Stimulated activated naive CD8-positive, alpha-beta T cell treated with anti-CD3 and anti-CD28 coated beads, Interleukin-15, amount 100 ng/mL, for 72 hours (primary cell): ENCODE measurements around the gene IDNK.
A peak's percentile ranks its signal among the peaks of the same experiment; 100 is the strongest.

Experiments used
- ATAC-seq: fragments of 150-1000 bp; cut with Tn5 transposase; 2 replicates; pipeline ENCODE4 v1.10.0; 2021; ENCODE audit warnings: mild to moderate bottlenecking, moderate library complexity
- DNase-seq, 2 donors: peaks; one replicate each; pipeline ENCODE4 v3.0.0; 2021 to 2022
- H3K27ac Mint-ChIP-seq, 2 donors: one replicate each; pipeline ENCODE4 v1.8.0; 2022; ENCODE audit warnings: mild to moderate bottlenecking in 2 of 2, mixed read lengths in 2 of 2, moderate library complexity in 2 of 2
- H3K27me3 Mint-ChIP-seq: one replicate; pipeline ENCODE4 v1.8.0; 2022; ENCODE audit warnings: mixed read lengths
- H3K4me1 Mint-ChIP-seq: one replicate; pipeline ENCODE4 v1.8.0; 2022; ENCODE audit warnings: mild to moderate bottlenecking, mixed read lengths
- H3K4me3 Mint-ChIP-seq, 2 donors: one replicate each; pipeline ENCODE4 v1.8.0; 2022; ENCODE audit warnings: mild to moderate bottlenecking in 2 of 2, mixed read lengths in 2 of 2, moderate library complexity in 1 of 2
- H3K9me3 Mint-ChIP-seq, 2 donors: one replicate each; pipeline ENCODE4 v1.8.0; 2022; ENCODE audit warnings: mixed read lengths in 2 of 2

Gene IDNK

GRCh38 chr9:83623679-83624076 is 735 bp downstream of the IDNK start:
- ATAC-seq = peak; percentile 35
- no peak for DNase-seq
- peak overlapping the region; percentile 89 to 96 for H3K4me3 Mint-ChIP-seq

GRCh38 chr9:83625178-83625577 is 2.2 kb downstream of the IDNK start:
- H3K4me3 Mint-ChIP-seq = peak overlapping the region in 1 of 2 donors; percentile 1
- peaks cover 49% of the 10 kb centered on the region for H3K4me1 Mint-ChIP-seq
- no peaks in the 10 kb centered on the region for H3K9me3 Mint-ChIP-seq
- no peaks in the 10 kb centered on the region for H3K27me3 Mint-ChIP-seq
- DNase-seq (no peak), ATAC-seq (no peak)
- H3K27ac Mint-ChIP-seq = peak overlapping the region in 1 of 2 donors; percentile 30

More at GRCh38 chr9:83623679-83624076, 735 bp downstream of the IDNK start:
- H3K27ac Mint-ChIP-seq = peak overlapping the region; percentile 99 to 100
- peaks cover 41% of the 10 kb centered on the region for H3K4me1 Mint-ChIP-seq
- H3K27me3 Mint-ChIP-seq = no peaks in the 10 kb centered on the region
- no peaks in the 10 kb centered on the region for H3K9me3 Mint-ChIP-seq

GRCh38 chr9:83628540-83628939 is 5.6 kb downstream of the IDNK start:
- DNase-seq (no peak), ATAC-seq (peak; percentile 49)
- H3K4me3 Mint-ChIP-seq = no peak overlapping the region
- no peaks in the 10 kb centered on the region for H3K27me3 Mint-ChIP-seq
- H3K9me3 Mint-ChIP-seq = no peaks in the 10 kb centered on the region
- H3K4me1 Mint-ChIP-seq = peaks cover 34% of the 10 kb centered on the region
- H3K27ac Mint-ChIP-seq = no peak overlapping the region

GRCh38 chr9:83629433-83630104 is 6.6 kb downstream of the IDNK start:
- ATAC-seq (no peak), DNase-seq (no peak)
- Mint-ChIP-seq H3K4me3 (no peak overlapping the region), H3K9me3 (no peaks in the 10 kb centered on the region), H3K4me1 (peaks cover 26% of the 10 kb centered on the region), H3K27me3 (no peaks in the 10 kb centered on the region), H3K27ac (peak overlapping the region; percentile 19 to 28)

GRCh38 chr9:83630938-83631457 is 8.1 kb downstream of the IDNK start:
- Mint-ChIP-seq H3K4me3 (no peak overlapping the region), H3K9me3 (no peaks in the 10 kb centered on the region), H3K4me1 (peaks cover 14% of the 10 kb centered on the region), H3K27me3 (no peaks in the 10 kb centered on the region), H3K27ac (no peak overlapping the region)
- ATAC-seq (no peak), DNase-seq (no peak)

- no peak for DNase-seq
- H3K27ac Mint-ChIP-seq = peak overlapping the region in 1 of 2 donors; percentile 27
- no peaks in the 10 kb centered on the region for H3K27me3 Mint-ChIP-seq
- H3K9me3 Mint-ChIP-seq = no peaks in the 10 kb centered on the region
- no peak overlapping the region for H3K4me3 Mint-ChIP-seq
- H3K4me1 Mint-ChIP-seq = peaks cover 13% of the 10 kb centered on the region
- no peak for ATAC-seq
These were observed 10.3 kb downstream of the IDNK start for GRCh38 chr9:83633255-83633654.

- ATAC-seq (no peak), DNase-seq (no peak)
- no peaks in the 10 kb centered on the region for H3K9me3 Mint-ChIP-seq
- H3K27me3 Mint-ChIP-seq = no peaks in the 10 kb centered on the region
- H3K4me3 Mint-ChIP-seq = no peak overlapping the region
- H3K4me1 Mint-ChIP-seq = peaks cover 13% of the 10 kb centered on the region
- no peak overlapping the region for H3K27ac Mint-ChIP-seq
These were observed 10.7 kb downstream of the IDNK start for GRCh38 chr9:83633676-83634075.

- Mint-ChIP-seq H3K27me3 (no peaks in the 10 kb centered on the region), H3K27ac (no peak overlapping the region), H3K9me3 (no peaks in the 10 kb centered on the region), H3K4me1 (peaks cover 4% of the 10 kb centered on the region), H3K4me3 (no peak overlapping the region)
- DNase-seq (no peak), ATAC-seq (no peak)
These were observed 13.9 kb downstream of the IDNK start for GRCh38 chr9:83636813-83637212.

GRCh38 chr9:83637389-83637788 is 14.4 kb downstream of the IDNK start:
- H3K9me3 Mint-ChIP-seq = no peaks in the 10 kb centered on the region
- no peak overlapping the region for H3K4me3 Mint-ChIP-seq
- no peak overlapping the region for H3K27ac Mint-ChIP-seq
- DNase-seq (no peak), ATAC-seq (no peak)
- no peaks in the 10 kb centered on the region for H3K27me3 Mint-ChIP-seq
- peaks cover 4% of the 10 kb centered on the region for H3K4me1 Mint-ChIP-seq

GRCh38 chr9:83639266-83639665 is 16.3 kb downstream of the IDNK start:
- Mint-ChIP-seq H3K27ac (no peak overlapping the region), H3K27me3 (no peaks in the 10 kb centered on the region), H3K9me3 (no peaks in the 10 kb centered on the region), H3K4me3 (no peak overlapping the region), H3K4me1 (peaks cover 4% of the 10 kb centered on the region)
- ATAC-seq = no peak
- no peak for DNase-seq

GRCh38 chr9:83642793-83643192 is 19.9 kb downstream of the IDNK start:
- Mint-ChIP-seq H3K9me3 (no peaks in the 10 kb centered on the region), H3K27me3 (no peaks in the 10 kb centered on the region), H3K4me3 (no peak overlapping the region), H3K27ac (no peak overlapping the region), H3K4me1 (no peaks in the 10 kb centered on the region)
- DNase-seq = no peak
- ATAC-seq = no peak

GRCh38 chr9:83646500-83647239 is 23.7 kb downstream of the IDNK start:
- ATAC-seq = no peak
- DNase-seq = no peak
- Mint-ChIP-seq H3K27ac (peak overlapping the region in 1 of 2 donors; percentile 69), H3K27me3 (no peaks in the 10 kb centered on the region), H3K4me1 (no peaks in the 10 kb centered on the region), H3K9me3 (no peaks in the 10 kb centered on the region), H3K4me3 (no peak overlapping the region)

GRCh38 chr9:83649080-83649479 is 26.1 kb downstream of the IDNK start:
- Mint-ChIP-seq H3K4me1 (no peaks in the 10 kb centered on the region), H3K9me3 (no peaks in the 10 kb centered on the region), H3K4me3 (no peak overlapping the region), H3K27me3 (no peaks in the 10 kb centered on the region), H3K27ac (peak overlapping the region; percentile 54 to 81)
- peak; percentile 62 to 68 for DNase-seq
- peak; percentile 88 for ATAC-seq

GRCh38 chr9:83649515-83649914 is 26.6 kb downstream of the IDNK start:
- H3K4me1 Mint-ChIP-seq = no peaks in the 10 kb centered on the region
- ATAC-seq (peak; percentile 16), DNase-seq (no peak)
- H3K9me3 Mint-ChIP-seq = no peaks in the 10 kb centered on the region
- no peaks in the 10 kb centered on the region for H3K27me3 Mint-ChIP-seq
- H3K27ac Mint-ChIP-seq = no peak overlapping the region
- no peak overlapping the region for H3K4me3 Mint-ChIP-seq

GRCh38 chr9:83651558-83651957 is 28.6 kb downstream of the IDNK start:
- Mint-ChIP-seq H3K9me3 (no peaks in the 10 kb centered on the region), H3K4me1 (peaks cover 6% of the 10 kb centered on the region)

GRCh38 chr9:83652433-83652832 is 29.5 kb downstream of the IDNK start:
- DNase-seq = no peak
- H3K27me3 Mint-ChIP-seq = no peaks in the 10 kb centered on the region
- peaks cover 6% of the 10 kb centered on the region for H3K4me1 Mint-ChIP-seq
- no peak for ATAC-seq
- no peak overlapping the region for H3K4me3 Mint-ChIP-seq
- no peaks in the 10 kb centered on the region for H3K9me3 Mint-ChIP-seq
- H3K27ac Mint-ChIP-seq = no peak overlapping the region

More at GRCh38 chr9:83651558-83651957, 28.6 kb downstream of the IDNK start:
- DNase-seq (no peak), ATAC-seq (no peak)
- Mint-ChIP-seq H3K27me3 (no peaks in the 10 kb centered on the region), H3K4me3 (no peak overlapping the region), H3K27ac (no peak overlapping the region)
